Liver (tissue), 9 donors: Measurements from ENCODE around the gene PITPNB. TPM values are rescaled to one million over a fixed set of nuclear protein-coding genes. Genes with fewer than 3 reads are reported as not detected.

Experiments used
- DNase-seq: peaks from one replicate; pipeline ENCODE4 v3.0.0-alpha.2; 2017; ENCODE audit warnings: low spot score
- H3K27ac ChIP-seq, 2 donors: one replicate each; pipeline ENCODE4 v1.7.0; 2013; ENCODE audit warnings: inconsistent platforms in 2 of 2, low read length in 2 of 2, control low read depth in 1 of 2, low read depth in 1 of 2, mild to moderate bottlenecking in 1 of 2
- H3K27me3 ChIP-seq, 4 donors: one replicate each; pipeline versions ENCODE4 v1.6.1 to v1.7.0; 2013; ENCODE audit warnings: low read length in 3 of 4, inconsistent platforms in 1 of 4, mild to moderate bottlenecking in 1 of 4, moderate library complexity in 1 of 4; ENCODE audit not compliant: control insufficient read depth in 4 of 4, insufficient read depth in 4 of 4
- H3K36me3 ChIP-seq, 4 donors: one replicate each; pipeline versions ENCODE4 v1.6.1 to v1.7.0; 2013; ENCODE audit warnings: low read length in 3 of 4, mild to moderate bottlenecking in 3 of 4, low read depth in 1 of 4, moderate library complexity in 1 of 4; ENCODE audit not compliant: control insufficient read depth in 4 of 4, insufficient read depth in 3 of 4
- H3K4me1 ChIP-seq, 4 donors: one replicate each; pipeline versions ENCODE4 v1.6.1 to v1.7.0; 2013; ENCODE audit warnings: low read length in 3 of 4, mild to moderate bottlenecking in 3 of 4, moderate library complexity in 1 of 4; ENCODE audit not compliant: control insufficient read depth in 4 of 4, insufficient read depth in 4 of 4
- H3K4me3 ChIP-seq, 3 donors: one replicate each; pipeline versions ENCODE4 v1.6.1 to v1.7.0; 2013; ENCODE audit warnings: low read length in 3 of 3, control low read depth in 1 of 3, low read depth in 1 of 3, mild to moderate bottlenecking in 1 of 3
- H3K9ac ChIP-seq, 2 donors: one replicate each; pipeline ENCODE4 v1.7.0; 2013; ENCODE audit warnings: low read length in 2 of 2, mild to moderate bottlenecking in 2 of 2, moderate library complexity in 2 of 2, control low read depth in 1 of 2, low read depth in 1 of 2
- H3K9me3 ChIP-seq, 4 donors: one replicate each; pipeline versions ENCODE4 v1.6.1 to v1.7.0; 2013; ENCODE audit warnings: low read length in 3 of 4; ENCODE audit not compliant: control insufficient read depth in 4 of 4
- ATF3 ChIP-seq: IDR thresholded peaks from 2 replicates; pipeline ENCODE4 v1.6.1; 2016; ENCODE audit warnings: antibody characterized with exemption
- EGR1 ChIP-seq, 2 donors: IDR thresholded peaks; 2 replicates each; pipeline ENCODE4 v1.6.1; 2016 to 2018; ENCODE audit warnings: antibody characterized with exemption in 2 of 2, low read depth in 2 of 2
- FOXA1 ChIP-seq: IDR thresholded peaks from 2 replicates; pipeline ENCODE4 v1.6.1; 2016; ENCODE audit warnings: antibody characterized with exemption
- FOXA2 ChIP-seq: IDR thresholded peaks from 2 replicates; pipeline ENCODE4 v1.6.1; 2016; ENCODE audit warnings: antibody characterized with exemption
- GABPA ChIP-seq, 2 donors: IDR thresholded peaks in 1 of 2; conservative IDR thresholded peaks in 1 of 2; 2 replicates each; pipeline ENCODE4 v1.6.1; 2016; ENCODE audit warnings: antibody characterized with exemption in 2 of 2, mild to moderate bottlenecking in 1 of 2, moderate library complexity in 1 of 2
- HNF4A ChIP-seq, 2 donors: conservative IDR thresholded peaks; 2 replicates each; pipeline ENCODE4 v1.6.1; 2016; ENCODE audit warnings: antibody characterized with exemption in 2 of 2, mild to moderate bottlenecking in 2 of 2
- HNF4G ChIP-seq: IDR thresholded peaks from 2 replicates; pipeline ENCODE4 v1.6.1; 2016; ENCODE audit warnings: antibody characterized with exemption
- JUND ChIP-seq, 2 donors: IDR thresholded peaks; 2 replicates each; pipeline ENCODE4 v1.6.1; 2016; ENCODE audit warnings: antibody characterized with exemption in 2 of 2
- NR2F2 ChIP-seq: IDR thresholded peaks from 2 replicates; pipeline ENCODE4 v1.6.1; 2016; ENCODE audit warnings: antibody characterized with exemption
- RAD21 ChIP-seq, 2 donors: IDR thresholded peaks; 2 replicates each; pipeline ENCODE4 v1.6.1; 2016; ENCODE audit warnings: antibody characterized with exemption in 2 of 2, mild to moderate bottlenecking in 2 of 2
- REST ChIP-seq: IDR thresholded peaks from 2 replicates; pipeline ENCODE4 v1.6.1; 2016; ENCODE audit warnings: antibody characterized with exemption, mild to moderate bottlenecking
- SP1 ChIP-seq: IDR thresholded peaks from 2 replicates; pipeline ENCODE4 v1.6.1; 2018; ENCODE audit warnings: antibody characterized with exemption, mild to moderate bottlenecking
- YY1 ChIP-seq: IDR thresholded peaks from 2 replicates; pipeline ENCODE4 v1.6.1; 2016; ENCODE audit warnings: antibody characterized with exemption, mild to moderate bottlenecking
- WGBS: extraction: QIAGEN DNeasy Blood & Tissue Kit; methylation state at CpG from one replicate; pipeline ENCODE4 v1.1.7; 2013; 5-methylcytosine and 5-hydroxymethylcytosine counted together
- polyA plus RNA-seq, 2 donors: library from polyadenylated mRNA; stranded (reverse) in 1 of 2; unstranded in 1 of 2; fragments of 200-250 nt in 1 of 2; fragments of >200 nt in 1 of 2; fragmentation: Nextera tagmentation in 1 of 2; extraction: Ambion mirVana in 1 of 2; gene quantifications; one replicate each; pipeline versions ENCODE4 v1.2.1 to v1.2.3, GENCODE V29; 2013 to 2015
- total RNA-seq, 2 donors: library from RNA; depleted of rRNA; stranded (reverse); fragments of >200 nt; gene quantifications; one replicate each; pipeline ENCODE4 v1.2.3, GENCODE V29; 2014
- TF ChIP-seq, protein P1 (sequence below): fragments of 150-350 bp; IDR thresholded peaks from 2 replicates; pipeline ENCODE4 v1.5.1; 2017; ENCODE audit warnings: improper control_type of control experiment, low read depth, low read length; ENCODE audit not compliant: missing input control
- donor health status: healthy.
- donor health status: healthy.
- donor health status: healthy.
- donor health status: healthy.
- donor health status: healthy.

The PITPNB gene
- total and polyA plus RNA-seq, 4 donors = 18.4 to 57.4 (median 34.4) TPM

- Histone ChIP-seq H3K4me1 (no peaks in the 10 kb centered on the region), H3K4me3 (no peak overlapping the region), H3K27me3 (no peaks in the 10 kb centered on the region), H3K27ac (no peak overlapping the region), H3K36me3 (no peaks in the 10 kb centered on the region), H3K9ac (no peak overlapping the region), H3K9me3 (no peaks in the 10 kb centered on the region)
- no peak for TF ChIP-seq EGR1 (IDR thresholded peaks at IDR 0.05; ENCODE audit: low read depth in 2 of 2)
- TF ChIP-seq SP1 = no peak
- TF ChIP-seq JUND (IDR thresholded peaks at IDR 0.05) = no peak
- TF ChIP-seq FOXA2 = no peak
- TF ChIP-seq GABPA (IDR thresholded peaks at IDR 0.05 in 1 of 2, conservative IDR thresholded peaks at IDR 0.05 in 1 of 2) = no peak
- TF ChIP-seq YY1 = no peak
- no peak for TF ChIP-seq HNF4G
- no peak for TF ChIP-seq HNF4A (conservative IDR thresholded peaks at IDR 0.05)
- TF ChIP-seq REST = no peak
- TF ChIP-seq, protein P1, sequence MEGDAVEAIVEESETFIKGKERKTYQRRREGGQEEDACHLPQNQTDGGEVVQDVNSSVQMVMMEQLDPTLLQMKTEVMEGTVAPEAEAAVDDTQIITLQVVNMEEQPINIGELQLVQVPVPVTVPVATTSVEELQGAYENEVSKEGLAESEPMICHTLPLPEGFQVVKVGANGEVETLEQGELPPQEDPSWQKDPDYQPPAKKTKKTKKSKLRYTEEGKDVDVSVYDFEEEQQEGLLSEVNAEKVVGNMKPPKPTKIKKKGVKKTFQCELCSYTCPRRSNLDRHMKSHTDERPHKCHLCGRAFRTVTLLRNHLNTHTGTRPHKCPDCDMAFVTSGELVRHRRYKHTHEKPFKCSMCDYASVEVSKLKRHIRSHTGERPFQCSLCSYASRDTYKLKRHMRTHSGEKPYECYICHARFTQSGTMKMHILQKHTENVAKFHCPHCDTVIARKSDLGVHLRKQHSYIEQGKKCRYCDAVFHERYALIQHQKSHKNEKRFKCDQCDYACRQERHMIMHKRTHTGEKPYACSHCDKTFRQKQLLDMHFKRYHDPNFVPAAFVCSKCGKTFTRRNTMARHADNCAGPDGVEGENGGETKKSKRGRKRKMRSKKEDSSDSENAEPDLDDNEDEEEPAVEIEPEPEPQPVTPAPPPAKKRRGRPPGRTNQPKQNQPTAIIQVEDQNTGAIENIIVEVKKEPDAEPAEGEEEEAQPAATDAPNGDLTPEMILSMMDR = no peak
- WGBS = 94% methylated on average over 3 of the region's 3 CpGs
- no peak for DNase-seq
Observed at GRCh38 chr22:27829620-27830019, 89.4 kb downstream of the PITPNB start.

DNA sequence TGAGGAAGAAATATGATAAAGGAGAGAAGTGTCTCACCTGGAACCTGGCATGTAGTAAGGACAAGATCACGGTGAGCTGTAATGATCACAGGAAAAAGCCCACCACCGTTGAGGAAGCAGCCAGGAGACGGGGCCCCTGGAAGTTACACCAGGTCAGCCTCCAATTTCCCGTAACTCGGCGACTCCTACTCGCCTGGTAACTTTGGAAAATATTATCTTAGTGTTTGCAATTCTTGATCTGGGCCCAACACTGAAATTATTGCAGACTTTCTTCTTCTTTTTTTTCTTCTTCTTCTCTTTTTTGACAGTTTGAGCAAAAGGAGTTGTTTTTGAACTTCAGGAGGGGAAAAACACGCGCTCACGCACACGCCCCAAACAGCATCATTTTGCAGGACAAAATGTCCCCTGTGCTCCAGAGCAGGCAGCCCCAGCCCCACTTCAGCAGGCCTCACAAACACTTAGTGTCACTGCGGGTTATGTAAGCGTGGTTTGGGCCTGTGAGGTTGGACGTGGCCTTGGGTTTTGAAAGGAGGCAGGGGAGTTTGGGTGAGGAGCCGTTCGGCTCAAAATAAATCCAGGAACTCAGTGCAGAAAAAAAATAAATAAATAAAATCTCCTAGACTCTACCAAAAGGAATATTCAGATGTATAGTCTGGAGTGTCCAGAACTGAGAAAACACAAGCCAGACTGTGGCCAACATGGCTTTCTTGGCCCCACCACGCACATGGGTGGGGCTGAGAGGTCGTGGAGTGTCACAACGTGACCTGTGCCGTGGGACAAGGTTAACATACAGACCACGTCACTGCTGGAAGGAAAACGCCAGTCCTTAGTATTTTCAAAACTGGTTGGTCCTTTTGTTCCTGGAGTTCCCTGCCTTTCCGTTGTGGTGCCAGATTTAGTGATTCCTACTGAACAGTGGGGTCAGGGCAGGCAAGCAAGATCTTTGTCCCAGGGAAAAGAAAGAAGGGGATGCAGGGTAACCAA is 91.2 kb downstream of the PITPNB start:
- Histone ChIP-seq H3K4me1 (no peaks in the 10 kb centered on the region), H3K36me3 (no peaks in the 10 kb centered on the region), H3K4me3 (no peak overlapping the region), H3K9me3 (no peaks in the 10 kb centered on the region), H3K27me3 (no peaks in the 10 kb centered on the region), H3K27ac (no peak overlapping the region), H3K9ac (no peak overlapping the region)
- TF ChIP-seq HNF4A (conservative IDR thresholded peaks at IDR 0.05) (no peak), RAD21 (IDR thresholded peaks at IDR 0.05) (no peak), FOXA1 (no peak), ATF3 (no peak), NR2F2 (no peak)
- 90% methylated on average over 23 of the region's 23 CpGs for WGBS
- DNase-seq = no peak
